Sigmoid colon (tissue), 7 donors: ENCODE results near the gene TUBG2. TPM values are rescaled to one million over a fixed set of nuclear protein-coding genes. Genes with fewer than 3 reads are reported as not detected.
A peak's percentile ranks its signal among the peaks of the same experiment; 100 is the strongest.

ENCODE experiments used
- DNase-seq: peaks from one replicate; pipeline ENCODE4 v3.0.0-alpha.2; 2019
- H3K27ac ChIP-seq, 4 donors: fragments of 200-600 bp; sonication (generic); one replicate each; pipeline ENCODE4 v1.5.1; 2016 to 2019; ENCODE audit warnings: mild to moderate bottlenecking in 1 of 4
- H3K27me3 ChIP-seq, 3 donors: fragments of 200-600 bp; sonication (generic); one replicate each; pipeline ENCODE4 v1.5.1; 2019; ENCODE audit warnings: mild to moderate bottlenecking in 1 of 3
- H3K36me3 ChIP-seq, 4 donors: fragments of 200-600 bp; sonication (generic); one replicate each; pipeline ENCODE4 v1.5.1; 2016 to 2019
- H3K4me1 ChIP-seq, 4 donors: fragments of 200-600 bp; sonication (generic); one replicate each; pipeline ENCODE4 v1.5.1; 2017 to 2019
- H3K4me3 ChIP-seq, 4 donors: fragments of 200-600 bp; sonication (generic); one replicate each; pipeline ENCODE4 v1.5.1; 2017 to 2019; ENCODE audit warnings: mild to moderate bottlenecking in 2 of 4, moderate library complexity in 1 of 4
- H3K9me3 ChIP-seq, 4 donors: fragments of 200-600 bp in 3 of 4; sonication (generic) in 3 of 4; one replicate each; pipeline versions ENCODE4 v1.5.1 to v1.6.1; 2013 to 2019
- EP300 ChIP-seq, 4 donors: sonication (generic); formaldehyde crosslinking; IDR thresholded peaks; one replicate each; pipeline ENCODE4 v1.6.1; 2017; ENCODE audit warnings: antibody characterized with exemption in 4 of 4
- POLR2A ChIP-seq, 2 donors: fragments of 450-650 bp; IDR thresholded peaks; one replicate each; pipeline ENCODE4 v1.6.1; 2016; ENCODE audit warnings: antibody characterized with exemption in 2 of 2, mild to moderate bottlenecking in 2 of 2, moderate library complexity in 2 of 2
- POLR2AphosphoS5 ChIP-seq, 4 donors: sonication (generic); formaldehyde crosslinking; IDR thresholded peaks; one replicate each; pipeline ENCODE4 v1.6.1; 2017; ENCODE audit warnings: antibody characterized with exemption in 4 of 4
- WGBS, 2 donors: extraction: QIAGEN DNeasy Blood & Tissue Kit; methylation state at CpG; one replicate each; pipeline ENCODE4 v1.1.7; 2013; 5-methylcytosine and 5-hydroxymethylcytosine counted together
- intact Hi-C: fragments of 100-400 bp; cut with DNase I; formaldehyde crosslinking; loops from one replicate; pipeline ENCODE4 v1.15.1; 2023
- polyA plus RNA-seq, 3 donors: library from polyadenylated mRNA; stranded (reverse); fragments of 200-250 nt; gene quantifications; one replicate each; pipeline ENCODE4 v1.2.3, GENCODE V29; 2013
- total RNA-seq, 4 donors: library from RNA; depleted of rRNA; stranded (reverse); fragments of >200 nt; gene quantifications; one replicate each; pipeline ENCODE4 v1.1.0, GENCODE V29; 2016
- TF ChIP-seq, protein P1 (sequence below), 4 experiments: fragments of 450-650 bp in 3 of 4; fragments of 200-600 bp in 1 of 4; IDR thresholded peaks; one replicate each; pipeline ENCODE4 v1.5.1; 2016 to 2019; ENCODE audit warnings: antibody characterized with exemption in 4 of 4, mild to moderate bottlenecking in 3 of 4, moderate library complexity in 2 of 4
- donor health status: healthy with polysubstance abuse.
- donor health status: Bipolar disorder and iron deficiency.
- donor health status: healthy.

TUBG2 gene
- total and polyA plus RNA-seq, 7 donors: 1.2 to 57.3 (median 28.0) TPM

- intact Hi-C loops: no loop called here
- no peak for TF ChIP-seq POLR2AphosphoS5 (IDR thresholded peaks at IDR 0.05)
- no peak for TF ChIP-seq POLR2A (IDR thresholded peaks at IDR 0.05)
- TF ChIP-seq EP300 (IDR thresholded peaks at IDR 0.05): no peak
- TF ChIP-seq, protein P1, sequence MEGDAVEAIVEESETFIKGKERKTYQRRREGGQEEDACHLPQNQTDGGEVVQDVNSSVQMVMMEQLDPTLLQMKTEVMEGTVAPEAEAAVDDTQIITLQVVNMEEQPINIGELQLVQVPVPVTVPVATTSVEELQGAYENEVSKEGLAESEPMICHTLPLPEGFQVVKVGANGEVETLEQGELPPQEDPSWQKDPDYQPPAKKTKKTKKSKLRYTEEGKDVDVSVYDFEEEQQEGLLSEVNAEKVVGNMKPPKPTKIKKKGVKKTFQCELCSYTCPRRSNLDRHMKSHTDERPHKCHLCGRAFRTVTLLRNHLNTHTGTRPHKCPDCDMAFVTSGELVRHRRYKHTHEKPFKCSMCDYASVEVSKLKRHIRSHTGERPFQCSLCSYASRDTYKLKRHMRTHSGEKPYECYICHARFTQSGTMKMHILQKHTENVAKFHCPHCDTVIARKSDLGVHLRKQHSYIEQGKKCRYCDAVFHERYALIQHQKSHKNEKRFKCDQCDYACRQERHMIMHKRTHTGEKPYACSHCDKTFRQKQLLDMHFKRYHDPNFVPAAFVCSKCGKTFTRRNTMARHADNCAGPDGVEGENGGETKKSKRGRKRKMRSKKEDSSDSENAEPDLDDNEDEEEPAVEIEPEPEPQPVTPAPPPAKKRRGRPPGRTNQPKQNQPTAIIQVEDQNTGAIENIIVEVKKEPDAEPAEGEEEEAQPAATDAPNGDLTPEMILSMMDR (IDR thresholded peaks at IDR 0.05): no peak
- DNase-seq: no peak
- Histone ChIP-seq H3K9me3 (no peaks in the 10 kb centered on the region), H3K36me3 (no peaks in the 10 kb centered on the region), H3K4me3 (no peak overlapping the region), H3K27me3 (no peaks in the 10 kb centered on the region), H3K27ac (no peak overlapping the region), H3K4me1 (no peaks in the 10 kb centered on the region)
- 76 to 88% methylated on average over 5 of the region's 5 CpGs for WGBS, 2 donors
These were observed 11.3 kb upstream of the TUBG2 start for GRCh38 chr17:42647778-42648177.

DNA sequence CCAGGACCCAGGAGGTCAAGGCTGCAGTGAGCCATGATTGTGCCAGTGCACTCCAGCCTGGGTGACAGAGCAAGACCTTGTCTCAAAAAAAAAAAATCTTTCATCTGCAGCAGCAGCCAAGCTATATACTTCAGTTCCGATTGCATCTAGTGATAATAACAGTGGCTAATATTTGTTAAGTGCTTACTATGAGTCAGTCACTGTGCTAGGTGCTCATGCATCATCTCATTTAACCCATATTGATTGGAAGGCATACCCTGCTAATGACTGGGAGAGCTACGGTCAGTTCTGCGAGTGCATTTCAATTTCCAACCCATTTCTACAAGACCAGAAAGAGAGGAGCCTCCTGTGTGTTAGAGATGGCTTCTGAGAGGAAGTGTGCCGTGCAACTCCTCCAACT lies 7.7 kb upstream of the TUBG2 start:
- H3K36me3 ChIP-seq: no peaks in the 10 kb centered on the region
- peaks cover 0 to 15% (median 11%) of the 10 kb centered on the region in 4 donors for H3K4me1 ChIP-seq
- H3K4me3 ChIP-seq: no peak overlapping the region
- H3K9me3 ChIP-seq: no peaks in the 10 kb centered on the region
- no peaks in the 10 kb centered on the region for H3K27me3 ChIP-seq
- TF ChIP-seq POLR2AphosphoS5 (IDR thresholded peaks at IDR 0.05) (no peak), POLR2A (IDR thresholded peaks at IDR 0.05) (no peak), EP300 (IDR thresholded peaks at IDR 0.05) (no peak)
- TF ChIP-seq, protein P1 (IDR thresholded peaks at IDR 0.05): no peak
- WGBS, 2 donors: 73 to 74% methylated on average over 4 of the region's 4 CpGs
- DNase-seq: no peak
- intact Hi-C loops: loop anchor here (5.0 kb wide), 1 partner anchor 74 kb away; the partner anchor contains the start of gene PSMC3IP
- H3K27ac ChIP-seq: no peak overlapping the region

- H3K4me1 ChIP-seq: peaks cover 0 to 15% (median 11%) of the 10 kb centered on the region in 4 donors
- no peaks in the 10 kb centered on the region for H3K9me3 ChIP-seq
- peak overlapping the region; percentile 18 to 46 (median 40) for H3K4me3 ChIP-seq
- peak; percentile 92 for DNase-seq
- H3K27me3 ChIP-seq: no peaks in the 10 kb centered on the region
- peak; percentile 23 to 70 (median 60) for TF ChIP-seq POLR2AphosphoS5 (IDR thresholded peaks at IDR 0.05)
- no peak for TF ChIP-seq POLR2A (IDR thresholded peaks at IDR 0.05)
- peak in 1 of 4 donors; percentile 8 for TF ChIP-seq EP300 (IDR thresholded peaks at IDR 0.05)
- TF ChIP-seq, protein P1 (IDR thresholded peaks at IDR 0.05): no peak
- no peaks in the 10 kb centered on the region for H3K36me3 ChIP-seq
- H3K27ac ChIP-seq: peak overlapping the region; percentile 80 to 88 (median 85)
- intact Hi-C loops: loop anchor here (1.0 to 5.0 kb wide), 2 partner anchors 44 to 76 kb away; partner anchors contain the start of genes PSMC3IP, RETREG3 and TUBG1
- WGBS, 2 donors: 29 to 31% methylated on average over 42 of the region's 42 CpGs
These were observed 5.6 kb upstream of the TUBG2 start for GRCh38 chr17:42653179-42654124.

DNA sequence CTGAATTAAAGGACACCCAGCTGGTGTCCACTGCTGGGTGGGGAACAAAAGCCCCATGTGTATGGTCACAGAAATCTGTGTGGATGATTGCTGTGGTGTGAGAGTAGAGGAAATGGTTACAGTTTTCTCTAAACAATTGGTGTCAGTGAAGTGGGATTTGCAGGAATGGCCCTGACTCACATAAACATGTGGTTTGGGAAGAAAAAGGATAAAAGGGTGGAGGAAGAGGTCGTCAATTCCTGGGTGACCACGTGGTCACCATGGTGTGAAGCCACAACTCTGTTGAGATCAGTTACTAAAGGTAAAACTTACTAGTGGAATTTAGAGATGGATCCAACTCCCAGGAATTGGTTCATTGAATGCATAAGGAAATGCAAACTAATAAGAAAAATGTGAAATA lies 3.6 kb upstream of the TUBG2 start:
- peaks cover 0 to 28% (median 24%) of the 10 kb centered on the region in 4 donors for H3K4me1 ChIP-seq
- no peak for DNase-seq
- 67 to 71% methylated on average over 2 of the region's 2 CpGs for WGBS, 2 donors

More for the DNA sequence above, 3.6 kb upstream of the TUBG2 start:
- intact Hi-C loops: no loop called here
- Histone ChIP-seq H3K36me3 (no peaks in the 10 kb centered on the region), H3K4me3 (no peak overlapping the region), H3K9me3 (no peaks in the 10 kb centered on the region), H3K27ac (no peak overlapping the region), H3K27me3 (no peaks in the 10 kb centered on the region)
- TF ChIP-seq, protein P1 (IDR thresholded peaks at IDR 0.05): no peak
- no peak for TF ChIP-seq EP300 (IDR thresholded peaks at IDR 0.05)
- no peak for TF ChIP-seq POLR2AphosphoS5 (IDR thresholded peaks at IDR 0.05)
- no peak for TF ChIP-seq POLR2A (IDR thresholded peaks at IDR 0.05)
